ENCODE results near the gene CMIP.

The CMIP gene

GRCh38 chr16:81453091-81453728 lies 8.6 kb downstream of the CMIP start:
- no peaks in the 10 kb centered on the region for H3K9me3 ChIP-seq (ENCODE audit: control insufficient read depth, low read length)
- H3K27me3 ChIP-seq (ENCODE audit: control insufficient read depth, insufficient read depth, low read length): no peaks in the 10 kb centered on the region
- H3K4me3 ChIP-seq (ENCODE audit: low read depth, low read length): no peak overlapping the region
- H3K4me2 ChIP-seq (ENCODE audit: low read length): no peak overlapping the region
- no peak for TF ChIP-seq CTCF (IDR thresholded peaks at IDR 0.05)
- H3K4me1 ChIP-seq: no peaks in the 10 kb centered on the region
- no peak overlapping the region for H3K9ac ChIP-seq
- no peak overlapping the region for H2AFZ ChIP-seq
- no peaks in the 10 kb centered on the region for H3K36me3 ChIP-seq (ENCODE audit: control insufficient read depth, insufficient read depth, low read length)
- H3K27ac ChIP-seq: no peak overlapping the region
- peaks cover 26% of the 10 kb centered on the region for H3K79me2 ChIP-seq

- Histone ChIP-seq H3K27me3 (ENCODE audit: control insufficient read depth, insufficient read depth, low read length) (no peaks in the 10 kb centered on the region), H3K4me3 (ENCODE audit: low read depth, low read length) (no peak overlapping the region), H3K9ac (no peak overlapping the region), H3K4me1 (no peaks in the 10 kb centered on the region), H3K79me2 (peaks cover 32% of the 10 kb centered on the region), H3K27ac (no peak overlapping the region), H3K36me3 (ENCODE audit: control insufficient read depth, insufficient read depth, low read length) (no peaks in the 10 kb centered on the region), H2AFZ (no peak overlapping the region), H3K4me2 (ENCODE audit: low read length) (no peak overlapping the region), H3K9me3 (ENCODE audit: control insufficient read depth, low read length) (no peaks in the 10 kb centered on the region)
- TF ChIP-seq CTCF (IDR thresholded peaks at IDR 0.05): no peak
These were observed 9.4 kb downstream of the CMIP start for GRCh38 chr16:81454044-81454443.

GRCh38 chr16:81455006-81455405 lies 10.4 kb downstream of the CMIP start:
- Histone ChIP-seq H2AFZ (no peak overlapping the region), H3K36me3 (ENCODE audit: control insufficient read depth, insufficient read depth, low read length) (no peaks in the 10 kb centered on the region), H3K4me3 (ENCODE audit: low read depth, low read length) (no peak overlapping the region), H3K79me2 (peaks cover 32% of the 10 kb centered on the region), H3K27me3 (ENCODE audit: control insufficient read depth, insufficient read depth, low read length) (no peaks in the 10 kb centered on the region), H3K9me3 (ENCODE audit: control insufficient read depth, low read length) (no peaks in the 10 kb centered on the region), H3K27ac (no peak overlapping the region), H3K4me1 (no peaks in the 10 kb centered on the region), H3K4me2 (ENCODE audit: low read length) (no peak overlapping the region), H3K9ac (no peak overlapping the region)
- no peak for TF ChIP-seq CTCF (IDR thresholded peaks at IDR 0.05)

- Histone ChIP-seq H3K4me2 (ENCODE audit: low read length) (no peak overlapping the region), H3K79me2 (peaks cover 32% of the 10 kb centered on the region), H3K9ac (no peak overlapping the region), H3K4me1 (no peaks in the 10 kb centered on the region), H3K4me3 (ENCODE audit: low read depth, low read length) (no peak overlapping the region), H3K36me3 (ENCODE audit: control insufficient read depth, insufficient read depth, low read length) (no peaks in the 10 kb centered on the region), H3K9me3 (ENCODE audit: control insufficient read depth, low read length) (no peaks in the 10 kb centered on the region), H3K27ac (no peak overlapping the region), H2AFZ (no peak overlapping the region), H3K27me3 (ENCODE audit: control insufficient read depth, insufficient read depth, low read length) (no peaks in the 10 kb centered on the region)
- TF ChIP-seq CTCF (IDR thresholded peaks at IDR 0.05): no peak
These were observed 11.3 kb downstream of the CMIP start for GRCh38 chr16:81455720-81456494.

All from parathyroid adenoma (tissue), 2 donors.